IMR-90 (cell line): ENCODE data around the gene CEACAM3. TPM values are rescaled to one million over a fixed set of nuclear protein-coding genes. Genes with fewer than 3 reads are reported as not detected.

Experiments
- ATAC-seq: fragments of 200-7000 bp; cut with Tn5 transposase; 2 replicates; pipeline ENCODE4 v1.9.1; 2020; ENCODE audit warnings: low read depth, mild to moderate bottlenecking, moderate library complexity
- BruUV-seq: library from RNA; stranded (reverse); fragments of 400-500 nt; replicated peaks from 2 replicates; lab custom pipeline; 2021; lab: Mats Ljungman, UMichigan
- CTCF ChIA-PET: fragments of 300-600 bp; formaldehyde crosslinking; extraction: SDS; loops from one replicate; lab custom pipeline; 2021; ENCODE audit warnings: antibody characterized with exemption; lab: Yijun Ruan, JAX
- POLR2A ChIA-PET: fragments of 300-600 bp; sonication (Branson Sonifier 250); formaldehyde crosslinking; loops from one replicate; lab custom pipeline; 2022; ENCODE audit warnings: antibody characterized with exemption; ENCODE audit not compliant: unreplicated experiment; lab: Charles Lee
- DNase-seq: peaks from one replicate; pipeline ENCODE4 v3.0.0; 2013
- H2AFZ ChIP-seq: replicated peaks from 2 replicates; pipeline ENCODE3; 2013; ENCODE audit warnings: low read length, mild to moderate bottlenecking; ENCODE audit not compliant: poor library complexity
- H2AK5ac ChIP-seq: 2 replicates; pipeline ENCODE4 v1.6.1; 2013; ENCODE audit warnings: low read depth, low read length, inconsistent platforms
- H2AK9ac ChIP-seq: replicated peaks from 2 replicates; pipeline ENCODE3; 2013; ENCODE audit warnings: mild to moderate bottlenecking, low read depth, low read length, moderate library complexity; ENCODE audit not compliant: poor library complexity
- H2BK120ac ChIP-seq: 2 replicates; pipeline ENCODE4 v1.6.1; 2013; ENCODE audit warnings: low read depth, low read length, inconsistent platforms
- H2BK15ac ChIP-seq: 3 replicates; pipeline ENCODE4 v1.6.1; 2013; ENCODE audit warnings: low read depth, low read length, inconsistent platforms
- H2BK20ac ChIP-seq: 2 replicates; pipeline ENCODE4 v1.6.1; 2013; ENCODE audit warnings: low read depth, mild to moderate bottlenecking, inconsistent platforms, low read length, moderate library complexity
- H2BK5ac ChIP-seq: 2 replicates; pipeline ENCODE4 v1.6.1; 2013; ENCODE audit warnings: mild to moderate bottlenecking, low read depth, low read length, inconsistent platforms; ENCODE audit not compliant: poor library complexity, severe bottlenecking
- H3K14ac ChIP-seq: replicated peaks from 2 replicates; pipeline ENCODE4 v1.6.1; 2013; ENCODE audit warnings: low read depth, low read length, inconsistent platforms
- H3K18ac ChIP-seq: 2 replicates; pipeline ENCODE4 v1.6.1; 2013; ENCODE audit warnings: low read depth, low read length, control low read depth
- H3K23ac ChIP-seq: 2 replicates; pipeline ENCODE4 v1.6.1; 2013; ENCODE audit warnings: low read depth, low read length, inconsistent platforms
- H3K27ac ChIP-seq: 2 replicates; pipeline ENCODE4 v1.5.1; 2013; ENCODE audit warnings: mild to moderate bottlenecking, control low read depth, low read length; ENCODE audit not compliant: insufficient read depth
- H3K27me3 ChIP-seq: 2 replicates; pipeline ENCODE4 v1.6.1; 2013; ENCODE audit warnings: low read length; ENCODE audit not compliant: control insufficient read depth, insufficient read depth
- H3K36me3 ChIP-seq: 2 replicates; pipeline ENCODE4 v1.6.1; 2013; ENCODE audit warnings: low read length, mixed read lengths; ENCODE audit not compliant: control insufficient read depth, insufficient read depth
- H3K4ac ChIP-seq: 2 replicates; pipeline ENCODE4 v1.6.1; 2013; ENCODE audit warnings: low read depth, low read length, inconsistent platforms
- H3K4me1 ChIP-seq: 2 replicates; pipeline ENCODE4 v1.6.1; 2013; ENCODE audit warnings: low read length, mixed read lengths; ENCODE audit not compliant: control insufficient read depth, insufficient read depth
- H3K4me2 ChIP-seq: 2 replicates; pipeline ENCODE4 v1.6.1; 2013; ENCODE audit warnings: low read depth, mild to moderate bottlenecking, control low read depth, low read length, moderate library complexity
- H3K4me3 ChIP-seq: 2 replicates; pipeline ENCODE4 v1.5.1; 2013; ENCODE audit warnings: low read depth, mild to moderate bottlenecking, control low read depth, low read length, moderate library complexity; ENCODE audit not compliant: insufficient read depth
- H3K56ac ChIP-seq: 2 replicates; pipeline ENCODE4 v1.6.1; 2013; ENCODE audit warnings: low read length, inconsistent platforms; ENCODE audit not compliant: insufficient read depth; ENCODE audit errors: extremely low read depth
- H3K79me1 ChIP-seq, 2 experiments: 2 replicates each; pipeline ENCODE4 v1.6.1; 2013; ENCODE audit warnings: low read length in 2 of 2, inconsistent platforms in 1 of 2, low read depth in 1 of 2
- H3K9ac ChIP-seq: 2 replicates; pipeline ENCODE4 v1.6.1; 2013; ENCODE audit warnings: low read depth, low read length, control low read depth
- H3K9me1 ChIP-seq: 2 replicates; pipeline ENCODE4 v1.6.1; 2013; ENCODE audit warnings: low read length, inconsistent platforms; ENCODE audit not compliant: insufficient read depth
- H3K9me3 ChIP-seq: 2 replicates; pipeline ENCODE4 v1.6.1; 2013; ENCODE audit warnings: low read length; ENCODE audit not compliant: control insufficient read depth, insufficient read depth
- H4K20me1 ChIP-seq: 2 replicates; pipeline ENCODE4 v1.6.1; 2013; ENCODE audit warnings: low read length, inconsistent platforms; ENCODE audit not compliant: insufficient read depth
- H4K5ac ChIP-seq: 2 replicates; pipeline ENCODE4 v1.6.1; 2013; ENCODE audit warnings: mild to moderate bottlenecking, low read depth, low read length, control low read depth
- H4K8ac ChIP-seq, 2 experiments: 2 replicates each; pipeline ENCODE4 v1.6.1; 2013; ENCODE audit warnings: low read depth in 2 of 2, low read length in 2 of 2, control low read depth in 1 of 2, inconsistent platforms in 1 of 2
- H4K91ac ChIP-seq: 2 replicates; pipeline ENCODE4 v1.6.1; 2013; ENCODE audit warnings: low read depth, low read length, inconsistent platforms; ENCODE audit not compliant: insufficient read depth
- BHLHE40 ChIP-seq: fragments of 150-350 bp; IDR thresholded peaks from 2 replicates; pipeline ENCODE4 v1.6.1; 2016; ENCODE audit warnings: mild to moderate bottlenecking, low read depth, low read length
- FOS ChIP-seq: fragments of 150-350 bp; IDR thresholded peaks from 2 replicates; pipeline ENCODE4 v1.6.1; 2016; ENCODE audit warnings: low read depth, low read length
- MAFK ChIP-seq: IDR thresholded peaks from 2 replicates; pipeline ENCODE4 v1.6.1; 2012; ENCODE audit warnings: low read depth, low read length, improper control_type of control experiment
- MAZ ChIP-seq: IDR thresholded peaks from 2 replicates; pipeline ENCODE4 v1.6.1; 2012; ENCODE audit warnings: low read depth, mild to moderate bottlenecking, low read length, improper control_type of control experiment, moderate library complexity, borderline replicate concordance
- MXI1 ChIP-seq: IDR thresholded peaks from 2 replicates; pipeline ENCODE4 v1.6.1; 2012; ENCODE audit warnings: low read depth, mild to moderate bottlenecking, low read length, moderate library complexity, borderline replicate concordance
- WGBS, 2 experiments: methylation state at CpG; one replicate each; pipeline versions ENCODE4 v1.1.5 to v1.1.7; 2013; ENCODE audit warnings: missing lambda C conversion rate in 2 of 2; ENCODE audit not compliant: insufficient read length in 1 of 2; ENCODE audit errors: extremely low coverage in 2 of 2; 5-methylcytosine and 5-hydroxymethylcytosine counted together
- dilution Hi-C: fragments of 300-500 bp; cut with HindIII; formaldehyde crosslinking; loops from one replicate; pipeline ENCODE4 v1.14.3; 2018; ENCODE audit warnings: low sequenced_read_pairs; ENCODE audit not compliant: unreplicated experiment
- in situ Hi-C: fragments of 300-500 bp; cut with MboI; formaldehyde crosslinking; loops from 3 replicates; pipeline ENCODE4 v1.14.3; 2019; ENCODE audit warnings: low sequenced_read_pairs, inconsistent platforms, mixed read lengths
- intact Hi-C: fragments of 100-400 bp; cut with micrococcal nuclease; formaldehyde crosslinking; loops from 2 replicates; pipeline ENCODE4 v1.10.0; 2022
- polyA plus RNA-seq, 3 experiments: library from polyadenylated mRNA; depleted of rRNA; stranded (reverse); fragments of >200 nt; gene quantifications; 2 replicates each; pipeline ENCODE4 v1.2.3, GENCODE V29; 2012; ENCODE audit warnings: low replicate concordance in 1 of 3
- total RNA-seq: library from RNA; depleted of rRNA; stranded (reverse); fragments of >200 nt; gene quantifications from 2 replicates; pipeline ENCODE4 v1.2.3, GENCODE V29; 2012

Gene CEACAM3
- total and polyA plus RNA-seq, 2 of the 4 experiments (the other 2 are of a cell fraction): not detected

DNA sequence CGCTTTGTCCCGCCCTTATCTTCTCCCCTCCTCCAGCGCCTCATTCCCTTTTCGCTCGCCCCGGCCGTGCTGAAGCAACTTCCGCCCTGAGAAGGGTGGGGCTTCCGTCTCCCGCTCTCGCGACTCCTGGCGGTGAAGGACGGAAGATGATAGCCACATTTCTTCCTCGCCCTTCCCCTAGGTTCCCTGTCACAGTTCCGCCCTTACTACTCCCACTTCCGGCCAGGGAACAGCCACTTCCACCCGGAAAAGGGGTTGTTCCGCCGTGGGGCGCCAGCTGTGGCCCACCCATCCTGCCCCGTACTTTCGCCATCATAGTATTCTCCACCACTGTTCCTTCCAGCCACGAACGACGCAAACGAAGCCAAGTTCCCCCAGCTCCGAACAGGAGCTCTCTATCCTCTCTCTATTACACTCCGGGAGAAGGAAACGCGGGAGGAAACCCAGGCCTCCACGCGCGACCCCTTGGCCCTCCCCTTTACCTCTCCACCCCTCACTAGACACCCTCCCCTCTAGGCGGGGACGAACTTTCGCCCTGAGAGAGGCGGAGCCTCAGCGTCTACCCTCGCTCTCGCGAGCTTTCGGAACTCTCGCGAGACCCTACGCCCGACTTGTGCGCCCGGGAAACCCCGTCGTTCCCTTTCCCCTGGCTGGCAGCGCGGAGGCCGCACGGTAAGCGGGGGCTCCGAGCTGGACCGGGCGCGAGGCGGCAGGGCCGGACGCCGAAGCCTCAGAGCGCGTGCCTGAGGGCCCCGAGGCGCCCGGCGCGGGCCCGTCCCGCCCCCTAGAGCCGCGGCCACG, 63.4 kb downstream of the CEACAM3 start, which contains the start of gene RPS19 (continued):
- no peak for TF ChIP-seq MAFK
- 0 out of 2 replicates have a peak, but pooled peaks have one; percentile 16 for TF ChIP-seq BHLHE40
- TF ChIP-seq MAZ: peak; percentile 90

DNA sequence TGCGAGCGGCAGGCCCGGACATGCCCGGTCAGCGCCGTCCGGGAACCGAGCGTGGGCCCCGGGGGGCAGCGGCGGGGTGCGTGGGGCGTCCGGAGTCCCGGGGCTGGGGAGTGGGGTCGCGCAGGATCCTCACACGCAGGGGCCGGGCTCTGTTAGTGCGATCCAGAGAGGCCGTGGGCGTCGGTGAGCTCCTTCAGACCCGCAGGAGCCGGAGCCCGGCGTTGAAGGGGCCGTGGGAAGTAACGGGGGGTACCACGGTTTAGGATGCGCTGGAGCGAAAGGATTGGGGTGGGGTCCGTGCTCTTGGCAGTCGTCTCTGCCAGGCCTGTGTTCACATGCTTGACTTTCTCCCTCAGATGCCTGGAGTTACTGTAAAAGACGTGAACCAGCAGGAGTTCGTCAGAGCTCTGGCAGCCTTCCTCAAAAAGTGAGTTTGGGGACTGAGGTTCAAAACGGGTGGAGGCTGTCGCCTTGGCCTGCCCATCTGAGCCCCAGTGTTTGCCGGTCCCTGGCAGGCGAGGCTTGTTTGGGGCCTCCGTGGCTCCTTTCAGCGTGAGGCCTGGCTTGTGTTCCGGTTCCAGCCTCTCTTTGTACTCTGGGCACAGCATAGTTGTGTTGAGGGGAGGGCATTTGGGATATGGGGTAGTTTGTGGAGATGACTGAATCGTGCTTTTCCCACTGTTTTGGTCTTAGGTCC, 64.2 kb downstream of the CEACAM3 start:
- in situ Hi-C loops: no loop called here
- H4K8ac ChIP-seq: peak overlapping the region; percentile 88 to 93
- no TSS peak for BruUV-seq
- dilution Hi-C loops: no loop called here
- H4K5ac ChIP-seq: peak overlapping the region; percentile 95
- H3K9me3 ChIP-seq: no peaks in the 10 kb centered on the region
- peak overlapping the region; percentile 87 for H2BK5ac ChIP-seq
- H3K4ac ChIP-seq: peak overlapping the region; percentile 94
- no peak for ATAC-seq
- H3K79me1 ChIP-seq: peaks cover 11 to 51% of the 10 kb centered on the region in 2 experiments; a peak in 3 of 4 replicates
- H2BK15ac ChIP-seq: peak overlapping the region; percentile 36; the same call in 1 of the 3 replicates
- DNase-seq: no peak
- no peaks in the 10 kb centered on the region for H3K27me3 ChIP-seq
- peak overlapping the region; percentile 95 for H2AK9ac ChIP-seq
- TF ChIP-seq FOS (no peak), MXI1 (0 out of 2 replicates have a peak, but pooled peaks have one; percentile 12)
- peak overlapping the region; percentile 98 for H3K14ac ChIP-seq
- H2AK5ac ChIP-seq: peak overlapping the region; percentile 98
- CTCF ChIA-PET: interaction anchor here (0.5 to 1.1 kb wide), 3 partner anchors 10 to 29 kb away, joined by 3 to 6 read pairs (median 3); no protein-coding TSS in a partner anchor
- H3K4me3 ChIP-seq: peak overlapping the region; percentile 62
- H3K23ac ChIP-seq: peak overlapping the region; percentile 90
- peak overlapping the region; percentile 91 for H4K91ac ChIP-seq
- peak overlapping the region; percentile 100 for H3K9ac ChIP-seq
- peaks cover 43% of the 10 kb centered on the region for H3K36me3 ChIP-seq
- intact Hi-C loops: no loop called here
- H3K18ac ChIP-seq: peak overlapping the region; percentile 88
- peak overlapping the region; percentile 100 for H3K4me2 ChIP-seq
- H3K4me1 ChIP-seq: peaks cover 12% of the 10 kb centered on the region
- no peak overlapping the region for H2BK20ac ChIP-seq
- no peak overlapping the region for H2BK120ac ChIP-seq
- POLR2A ChIA-PET: interaction anchor here (0.5 to 1.6 kb wide), 3 partner anchors 13 to 82 kb away, joined by 4 to 15 read pairs (median 7); no protein-coding TSS in a partner anchor
- peak overlapping the region; percentile 99 for H3K27ac ChIP-seq
- peaks cover 50% of the 10 kb centered on the region for H4K20me1 ChIP-seq
- H2AFZ ChIP-seq: peak overlapping the region; percentile 100
- WGBS, 2 experiments: 1% methylated on average over 26 of the region's 45 CpGs; no CpG with 5 or more reads in 1 of the 2 experiments
- H3K9me1 ChIP-seq: peaks cover 20% of the 10 kb centered on the region
- peak overlapping the region; percentile 97 for H3K56ac ChIP-seq
